Testis (tissue), 2 donors: Measurements from ENCODE around the gene AMPD3.

Experiments used
- CTCF ChIP-seq, 3 experiments: fragments of 450-650 bp in 2 of 3; fragments of 200-600 bp in 1 of 3; sonication (generic) in 1 of 3; IDR thresholded peaks; one replicate each; pipeline ENCODE4 v1.5.1; 2016 to 2019; ENCODE audit warnings: antibody characterized with exemption in 3 of 3, mild to moderate bottlenecking in 2 of 3, moderate library complexity in 1 of 3
- POLR2A ChIP-seq: fragments of 450-650 bp; IDR thresholded peaks from one replicate; pipeline ENCODE4 v1.6.1; 2017; ENCODE audit warnings: antibody characterized with exemption, mild to moderate bottlenecking, moderate library complexity

- TF ChIP-seq CTCF (IDR thresholded peaks at IDR 0.05) (peak in 1 of 3 experiments; percentile 16), POLR2A (no peak)
Observed at GRCh38 chr11:10413268-10413667, 41.8 kb upstream of the AMPD3 start.
